CD4-positive, alpha-beta T cell treated with Interleukin-10 for 1 hour (primary cell): ENCODE results near the gene NVL.

Experiments used
- DNase-seq: peaks from one replicate; pipeline ENCODE4 v3.0.0-alpha.2; 2020

The NVL gene

GRCh38 chr1:224276771-224277487, 53.0 kb downstream of the NVL start:
- no peak for DNase-seq

GRCh38 chr1:224274970-224275626, 54.9 kb downstream of the NVL start:
- DNase-seq, result no peak

GRCh38 chr1:224273641-224274040, 56.3 kb downstream of the NVL start:
- DNase-seq, result no peak

GRCh38 chr1:224271106-224271505, 58.9 kb downstream of the NVL start:
- no peak for DNase-seq

GRCh38 chr1:224267925-224268324, 62.0 kb downstream of the NVL start:
- DNase-seq, result no peak

GRCh38 chr1:224266915-224267856, 62.8 kb downstream of the NVL start:
- no peak for DNase-seq

GRCh38 chr1:224266105-224266914, 63.7 kb downstream of the NVL start:
- no peak for DNase-seq

GRCh38 chr1:224264321-224264720, 65.7 kb downstream of the NVL start:
- no peak for DNase-seq

- DNase-seq, result no peak
These were observed 67.5 kb downstream of the NVL start for GRCh38 chr1:224262373-224263054.

- no peak for DNase-seq
These were observed 70.0 kb downstream of the NVL start for GRCh38 chr1:224259986-224260385.

GRCh38 chr1:224258351-224258750, 71.6 kb downstream of the NVL start:
- no peak for DNase-seq

- DNase-seq, result no peak
These were observed 73.3 kb downstream of the NVL start for GRCh38 chr1:224256640-224257039.

GRCh38 chr1:224253721-224254120, 76.3 kb downstream of the NVL start:
- DNase-seq, result no peak

GRCh38 chr1:224252479-224252878, 77.5 kb downstream of the NVL start:
- no peak for DNase-seq

GRCh38 chr1:224251741-224252146, 78.2 kb downstream of the NVL start:
- no peak for DNase-seq

- peak; percentile 24 for DNase-seq
These were observed 84.8 kb downstream of the NVL start for GRCh38 chr1:224245188-224245587.

GRCh38 chr1:224238756-224239155, 91.2 kb downstream of the NVL start:
- no peak for DNase-seq

- DNase-seq, result no peak
These were observed 91.8 kb downstream of the NVL start for GRCh38 chr1:224238212-224238611.

GRCh38 chr1:224237119-224237881, 92.7 kb downstream of the NVL start:
- no peak for DNase-seq

GRCh38 chr1:224235813-224236493, 94.0 kb downstream of the NVL start:
- DNase-seq, result no peak

- no peak for DNase-seq
These were observed 96.0 kb downstream of the NVL start for GRCh38 chr1:224234017-224234416.
